ENCODE data around the gene DMRT3.

- TF ChIP-seq CTCF (IDR thresholded peaks at IDR 0.05) (no peak), POLR2A (IDR thresholded peaks at IDR 0.05) (no peak)
Measured at GRCh38 chr9:942805-943580, 33.5 kb upstream of the DMRT3 start.
